ENCODE measurements around the gene ADAMTSL1. TPM values are rescaled to one million over a fixed set of nuclear protein-coding genes. Genes with fewer than 3 reads are reported as not detected.

ADAMTSL1 gene
- total and polyA plus RNA-seq, 2 experiments from 2014 or later = 2.3 to 5.0 TPM

GRCh38 chr9:18544456-18544855, 70.5 kb downstream of the ADAMTSL1 start:
- H3K4me1 ChIP-seq (ENCODE audit: insufficient read depth) = no peaks in the 10 kb centered on the region
- no peaks in the 10 kb centered on the region for H3K9me2 ChIP-seq (ENCODE audit: insufficient read depth)
- Mint-ChIP-seq H3K4me3 (no peak overlapping the region), H3K27me3 (ENCODE audit: insufficient read depth, low read depth, poor library complexity) (peaks cover 1% of the 10 kb centered on the region), H3K4me1 (no peaks in the 10 kb centered on the region), H3K27ac (no peak overlapping the region), H3K36me3 (ENCODE audit: low read depth) (no peaks in the 10 kb centered on the region), H3K9me3 (no peaks in the 10 kb centered on the region)
- no peaks in the 10 kb centered on the region for H4K20me1 ChIP-seq (replicated peaks; ENCODE audit: insufficient read depth)
- no peak for DNase-seq (ENCODE audit: low spot score)
- H3F3A ChIP-seq (replicated peaks; ENCODE audit: low read depth) = no peaks in the 10 kb centered on the region
- H3K4me3 ChIP-seq = no peak overlapping the region
- TF ChIP-seq REST (IDR thresholded peaks at IDR 0.05; ENCODE audit: unreplicated experiment) (no peak), EZH2phosphoT487 (IDR thresholded peaks at IDR 0.05; ENCODE audit: unreplicated experiment) (no peak)
- H3K79me2 ChIP-seq (replicated peaks; ENCODE audit: insufficient read depth) = no peaks in the 10 kb centered on the region
- H3K4me2 ChIP-seq = no peak overlapping the region
- H3K27ac ChIP-seq (ENCODE audit: low read depth) = no peak overlapping the region
- no peak for ATAC-seq
- no peaks in the 10 kb centered on the region for H3K27me3 ChIP-seq (ENCODE audit: insufficient read depth)
- no peaks in the 10 kb centered on the region for H3K36me3 ChIP-seq (ENCODE audit: insufficient read depth)
- H2AFZ ChIP-seq = no peak overlapping the region

GRCh38 chr9:18545636-18546360, 71.8 kb downstream of the ADAMTSL1 start:
- no peak for ATAC-seq
- no peak overlapping the region for H2AFZ ChIP-seq
- DNase-seq (ENCODE audit: low spot score) = no peak
- no peak overlapping the region for H3K27ac ChIP-seq (ENCODE audit: low read depth)
- H4K20me1 ChIP-seq (replicated peaks; ENCODE audit: insufficient read depth) = no peaks in the 10 kb centered on the region
- TF ChIP-seq, protein P1, sequence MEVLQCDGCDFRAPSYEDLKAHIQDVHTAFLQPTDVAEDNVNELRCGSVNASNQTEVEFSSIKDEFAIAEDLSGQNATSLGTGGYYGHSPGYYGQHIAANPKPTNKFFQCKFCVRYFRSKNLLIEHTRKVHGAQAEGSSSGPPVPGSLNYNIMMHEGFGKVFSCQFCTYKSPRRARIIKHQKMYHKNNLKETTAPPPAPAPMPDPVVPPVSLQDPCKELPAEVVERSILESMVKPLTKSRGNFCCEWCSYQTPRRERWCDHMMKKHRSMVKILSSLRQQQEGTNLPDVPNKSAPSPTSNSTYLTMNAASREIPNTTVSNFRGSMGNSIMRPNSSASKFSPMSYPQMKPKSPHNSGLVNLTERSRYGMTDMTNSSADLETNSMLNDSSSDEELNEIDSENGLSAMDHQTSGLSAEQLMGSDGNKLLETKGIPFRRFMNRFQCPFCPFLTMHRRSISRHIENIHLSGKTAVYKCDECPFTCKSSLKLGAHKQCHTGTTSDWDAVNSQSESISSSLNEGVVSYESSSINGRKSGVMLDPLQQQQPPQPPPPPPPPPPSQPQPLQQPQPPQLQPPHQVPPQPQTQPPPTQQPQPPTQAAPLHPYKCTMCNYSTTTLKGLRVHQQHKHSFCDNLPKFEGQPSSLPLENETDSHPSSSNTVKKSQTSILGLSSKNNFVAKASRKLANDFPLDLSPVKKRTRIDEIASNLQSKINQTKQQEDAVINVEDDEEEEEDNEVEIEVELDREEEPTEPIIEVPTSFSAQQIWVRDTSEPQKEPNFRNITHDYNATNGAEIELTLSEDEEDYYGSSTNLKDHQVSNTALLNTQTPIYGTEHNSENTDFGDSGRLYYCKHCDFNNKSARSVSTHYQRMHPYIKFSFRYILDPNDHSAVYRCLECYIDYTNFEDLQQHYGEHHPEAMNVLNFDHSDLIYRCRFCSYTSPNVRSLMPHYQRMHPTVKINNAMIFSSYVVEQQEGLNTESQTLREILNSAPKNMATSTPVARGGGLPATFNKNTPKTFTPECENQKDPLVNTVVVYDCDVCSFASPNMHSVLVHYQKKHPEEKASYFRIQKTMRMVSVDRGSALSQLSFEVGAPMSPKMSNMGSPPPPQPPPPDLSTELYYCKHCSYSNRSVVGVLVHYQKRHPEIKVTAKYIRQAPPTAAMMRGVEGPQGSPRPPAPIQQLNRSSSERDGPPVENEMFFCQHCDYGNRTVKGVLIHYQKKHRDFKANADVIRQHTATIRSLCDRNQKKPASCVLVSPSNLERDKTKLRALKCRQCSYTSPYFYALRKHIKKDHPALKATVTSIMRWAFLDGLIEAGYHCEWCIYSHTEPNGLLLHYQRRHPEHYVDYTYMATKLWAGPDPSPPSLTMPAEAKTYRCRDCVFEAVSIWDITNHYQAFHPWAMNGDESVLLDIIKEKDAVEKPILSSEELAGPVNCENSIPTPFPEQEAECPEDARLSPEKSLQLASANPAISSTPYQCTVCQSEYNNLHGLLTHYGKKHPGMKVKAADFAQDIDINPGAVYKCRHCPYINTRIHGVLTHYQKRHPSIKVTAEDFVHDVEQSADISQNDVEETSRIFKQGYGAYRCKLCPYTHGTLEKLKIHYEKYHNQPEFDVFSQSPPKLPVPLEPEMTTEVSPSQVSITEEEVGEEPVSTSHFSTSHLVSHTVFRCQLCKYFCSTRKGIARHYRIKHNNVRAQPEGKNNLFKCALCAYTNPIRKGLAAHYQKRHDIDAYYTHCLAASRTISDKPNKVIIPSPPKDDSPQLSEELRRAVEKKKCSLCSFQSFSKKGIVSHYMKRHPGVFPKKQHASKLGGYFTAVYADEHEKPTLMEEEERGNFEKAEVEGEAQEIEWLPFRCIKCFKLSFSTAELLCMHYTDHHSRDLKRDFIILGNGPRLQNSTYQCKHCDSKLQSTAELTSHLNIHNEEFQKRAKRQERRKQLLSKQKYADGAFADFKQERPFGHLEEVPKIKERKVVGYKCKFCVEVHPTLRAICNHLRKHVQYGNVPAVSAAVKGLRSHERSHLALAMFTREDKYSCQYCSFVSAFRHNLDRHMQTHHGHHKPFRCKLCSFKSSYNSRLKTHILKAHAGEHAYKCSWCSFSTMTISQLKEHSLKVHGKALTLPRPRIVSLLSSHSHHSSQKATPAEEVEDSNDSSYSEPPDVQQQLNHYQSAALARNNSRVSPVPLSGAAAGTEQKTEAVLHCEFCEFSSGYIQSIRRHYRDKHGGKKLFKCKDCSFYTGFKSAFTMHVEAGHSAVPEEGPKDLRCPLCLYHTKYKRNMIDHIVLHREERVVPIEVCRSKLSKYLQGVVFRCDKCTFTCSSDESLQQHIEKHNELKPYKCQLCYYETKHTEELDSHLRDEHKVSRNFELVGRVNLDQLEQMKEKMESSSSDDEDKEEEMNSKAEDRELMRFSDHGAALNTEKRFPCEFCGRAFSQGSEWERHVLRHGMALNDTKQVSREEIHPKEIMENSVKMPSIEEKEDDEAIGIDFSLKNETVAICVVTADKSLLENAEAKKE (CRISPR knock-in tag; IDR thresholded peaks at IDR 0.05) = no peak
- TF ChIP-seq ETS1 (IDR thresholded peaks at IDR 0.05) = no peak
- no peak for TF ChIP-seq JUNB (IDR thresholded peaks at IDR 0.05; ENCODE audit: unreplicated experiment)
- TF ChIP-seq STAT1 (IDR thresholded peaks at IDR 0.05; ENCODE audit: unreplicated experiment) = no peak
- no peak for TF ChIP-seq EZH2phosphoT487 (IDR thresholded peaks at IDR 0.05; ENCODE audit: unreplicated experiment)
- TF ChIP-seq CREB1 (CRISPR knock-in tag; IDR thresholded peaks at IDR 0.05; ENCODE audit: low read depth) = no peak
- TF ChIP-seq ZNF331 (CRISPR knock-in tag; IDR thresholded peaks at IDR 0.05; ENCODE audit: low read depth) = no peak
- TF ChIP-seq NANOG (IDR thresholded peaks at IDR 0.05; ENCODE audit: borderline replicate concordance) = no peak
- H3K4me3 ChIP-seq = no peak overlapping the region
- no peak overlapping the region for H3K4me2 ChIP-seq
- Mint-ChIP-seq H3K4me3 (no peak overlapping the region), H3K27ac (no peak overlapping the region), H3K9me3 (no peaks in the 10 kb centered on the region), H3K4me1 (peaks cover 3% of the 10 kb centered on the region; the same call in 2 of the 3 replicates), H3K27me3 (ENCODE audit: insufficient read depth, low read depth, poor library complexity) (peaks cover 1% of the 10 kb centered on the region), H3K36me3 (ENCODE audit: low read depth) (no peaks in the 10 kb centered on the region)
- no peaks in the 10 kb centered on the region for H3F3A ChIP-seq (replicated peaks; ENCODE audit: low read depth)
- H3K4me1 ChIP-seq (ENCODE audit: insufficient read depth) = no peaks in the 10 kb centered on the region
- no peaks in the 10 kb centered on the region for H3K27me3 ChIP-seq (ENCODE audit: insufficient read depth)
- no peaks in the 10 kb centered on the region for H3K79me2 ChIP-seq (replicated peaks; ENCODE audit: insufficient read depth)
- no peaks in the 10 kb centered on the region for H3K36me3 ChIP-seq (ENCODE audit: insufficient read depth)
- H3K9me2 ChIP-seq (ENCODE audit: insufficient read depth) = no peaks in the 10 kb centered on the region
